HUES64 (cell line): ENCODE measurements around the gene BCL2L11.

Experiments
- H3K27ac ChIP-seq: 2 replicates; pipeline ENCODE4 v1.7.0; 2013; ENCODE audit warnings: low read depth, low read length, inconsistent platforms
- H3K27me3 ChIP-seq: 2 replicates; pipeline ENCODE4 v1.6.1; 2013; ENCODE audit warnings: mild to moderate bottlenecking, low read length; ENCODE audit not compliant: insufficient read depth
- H3K36me3 ChIP-seq: 2 replicates; pipeline ENCODE4 v1.6.1; 2013; ENCODE audit warnings: mild to moderate bottlenecking, low read length; ENCODE audit not compliant: insufficient read depth
- H3K4me1 ChIP-seq: 2 replicates; pipeline ENCODE4 v1.6.1; 2013; ENCODE audit warnings: mild to moderate bottlenecking, low read length, moderate library complexity; ENCODE audit not compliant: insufficient read depth
- H3K4me3 ChIP-seq: 2 replicates; pipeline ENCODE4 v1.5.1; 2013; ENCODE audit warnings: mild to moderate bottlenecking, low read length, moderate library complexity
- H3K9ac ChIP-seq: 2 replicates; pipeline ENCODE4 v1.6.1; 2013; ENCODE audit warnings: mild to moderate bottlenecking, low read depth, low read length
- H3K9me3 ChIP-seq: 2 replicates; pipeline ENCODE4 v1.6.1; 2013; ENCODE audit warnings: low read depth, low read length; ENCODE audit not compliant: insufficient read depth
- WGBS: fragments of 150-250, 120-280 bp; methylation state at CpG from one replicate; pipeline ENCODE4 v1.1.7; 2013; ENCODE audit warnings: missing lambda C conversion rate; 5-methylcytosine and 5-hydroxymethylcytosine counted together

The BCL2L11 gene

GRCh38 chr2:111199840-111200239, 79.1 kb downstream of the BCL2L11 start:
- H3K9me3 ChIP-seq: no peaks in the 10 kb centered on the region
- no peaks in the 10 kb centered on the region for H3K27me3 ChIP-seq
- H3K4me3 ChIP-seq: no peak overlapping the region
- no peaks in the 10 kb centered on the region for H3K36me3 ChIP-seq
- no peak overlapping the region for H3K9ac ChIP-seq
- H3K27ac ChIP-seq: no peak overlapping the region
- H3K4me1 ChIP-seq: no peaks in the 10 kb centered on the region
- WGBS: 89% methylated on average over 10 of the region's 10 CpGs

GRCh38 chr2:111200333-111200881, 79.7 kb downstream of the BCL2L11 start:
- 90% methylated on average over 11 of the region's 11 CpGs for WGBS
- no peaks in the 10 kb centered on the region for H3K4me1 ChIP-seq

GRCh38 chr2:111201214-111201613, 80.5 kb downstream of the BCL2L11 start:
- Histone ChIP-seq H3K27ac (no peak overlapping the region), H3K9me3 (no peaks in the 10 kb centered on the region), H3K9ac (no peak overlapping the region), H3K4me3 (no peak overlapping the region), H3K27me3 (no peaks in the 10 kb centered on the region), H3K4me1 (no peaks in the 10 kb centered on the region), H3K36me3 (no peaks in the 10 kb centered on the region)
- 93% methylated on average over 4 of the region's 4 CpGs for WGBS

More at GRCh38 chr2:111200333-111200881, 79.7 kb downstream of the BCL2L11 start:
- Histone ChIP-seq H3K27me3 (no peaks in the 10 kb centered on the region), H3K9ac (no peak overlapping the region), H3K4me3 (no peak overlapping the region), H3K9me3 (no peaks in the 10 kb centered on the region), H3K36me3 (no peaks in the 10 kb centered on the region), H3K27ac (no peak overlapping the region)

GRCh38 chr2:111202266-111203040, 81.7 kb downstream of the BCL2L11 start:
- H3K9me3 ChIP-seq: no peaks in the 10 kb centered on the region
- H3K27me3 ChIP-seq: no peaks in the 10 kb centered on the region
- H3K4me1 ChIP-seq: no peaks in the 10 kb centered on the region
- H3K4me3 ChIP-seq: no peak overlapping the region
- no peak overlapping the region for H3K9ac ChIP-seq
- WGBS: 87% methylated on average over 2 of the region's 2 CpGs
- no peak overlapping the region for H3K27ac ChIP-seq
- no peaks in the 10 kb centered on the region for H3K36me3 ChIP-seq

GRCh38 chr2:111204706-111205105, 84.0 kb downstream of the BCL2L11 start:
- H3K9ac ChIP-seq: no peak overlapping the region
- H3K36me3 ChIP-seq: no peaks in the 10 kb centered on the region
- no peak overlapping the region for H3K27ac ChIP-seq
- 94% methylated on average over 2 of the region's 2 CpGs for WGBS
- no peaks in the 10 kb centered on the region for H3K4me1 ChIP-seq
- H3K9me3 ChIP-seq: no peaks in the 10 kb centered on the region
- H3K4me3 ChIP-seq: no peak overlapping the region
- H3K27me3 ChIP-seq: no peaks in the 10 kb centered on the region

DNA sequence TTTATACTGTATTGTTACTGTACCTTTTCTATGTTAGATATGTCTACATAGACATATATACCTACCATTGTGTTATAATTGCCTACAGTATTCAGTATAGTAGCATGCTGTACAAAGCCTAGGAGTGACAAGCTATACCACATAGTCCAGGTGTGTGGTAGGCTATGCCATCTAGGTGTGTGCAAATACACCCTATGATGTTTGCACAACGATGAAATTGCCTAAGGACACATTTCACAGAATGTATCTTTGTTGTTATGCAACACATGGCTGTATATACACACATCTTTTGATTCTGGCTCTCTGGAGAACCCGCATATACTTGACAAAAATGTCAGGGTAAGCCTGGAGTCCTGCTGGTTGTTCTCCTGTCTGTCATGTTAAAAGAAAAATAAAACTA, 85.1 kb downstream of the BCL2L11 start:
- H3K9ac ChIP-seq: no peak overlapping the region
- no peaks in the 10 kb centered on the region for H3K27me3 ChIP-seq
- no peaks in the 10 kb centered on the region for H3K4me1 ChIP-seq
- no peaks in the 10 kb centered on the region for H3K9me3 ChIP-seq
- WGBS: 97% methylated on average over 2 of the region's 2 CpGs
- no peak overlapping the region for H3K4me3 ChIP-seq
- H3K36me3 ChIP-seq: no peaks in the 10 kb centered on the region
- H3K27ac ChIP-seq: no peak overlapping the region

DNA sequence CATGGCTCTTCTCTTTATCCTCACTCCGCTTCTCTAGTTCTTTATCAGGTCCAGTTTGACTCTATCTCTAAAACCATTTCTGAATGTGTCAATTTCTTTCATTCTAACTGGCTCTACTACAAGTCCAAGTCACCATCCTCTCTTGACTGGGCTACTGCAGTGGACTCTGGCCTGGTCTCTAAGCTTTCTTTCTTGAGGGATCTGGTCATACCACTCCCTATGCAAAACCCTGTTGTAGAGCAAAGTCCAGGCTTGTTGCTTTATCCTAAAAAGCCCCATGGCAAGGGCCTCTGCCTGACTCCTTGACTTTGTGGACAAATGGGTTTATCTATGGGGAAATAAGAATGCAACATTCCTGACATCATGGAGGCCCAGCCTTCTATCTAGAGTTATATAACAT, 87.1 kb downstream of the BCL2L11 start:
- Histone ChIP-seq H3K36me3 (no peaks in the 10 kb centered on the region), H3K4me3 (no peak overlapping the region), H3K9me3 (peaks cover 10% of the 10 kb centered on the region), H3K4me1 (no peaks in the 10 kb centered on the region), H3K27ac (no peak overlapping the region), H3K27me3 (no peaks in the 10 kb centered on the region), H3K9ac (no peak overlapping the region)
- 98% methylated on average over 1 of the region's 1 CpG for WGBS

- H3K4me1 ChIP-seq: no peaks in the 10 kb centered on the region
- no peak overlapping the region for H3K27ac ChIP-seq
- H3K27me3 ChIP-seq: no peaks in the 10 kb centered on the region
- no peaks in the 10 kb centered on the region for H3K36me3 ChIP-seq
- 88% methylated on average over 1 of the region's 1 CpG for WGBS
- H3K9ac ChIP-seq: no peak overlapping the region
- H3K4me3 ChIP-seq: no peak overlapping the region
- H3K9me3 ChIP-seq: peaks cover 18% of the 10 kb centered on the region
Measured at GRCh38 chr2:111208639-111209038, 87.9 kb downstream of the BCL2L11 start.

- Histone ChIP-seq H3K27ac (no peak overlapping the region), H3K9ac (no peak overlapping the region), H3K9me3 (peaks cover 22% of the 10 kb centered on the region), H3K4me3 (no peak overlapping the region), H3K36me3 (peaks cover 2% of the 10 kb centered on the region; the same call in 1 of the 2 replicates), H3K27me3 (no peaks in the 10 kb centered on the region), H3K4me1 (no peaks in the 10 kb centered on the region)
- no CpG with 5 or more reads among the region's 1 CpG for WGBS
Measured at GRCh38 chr2:111209045-111209514, 88.4 kb downstream of the BCL2L11 start.

- Histone ChIP-seq H3K9ac (no peak overlapping the region), H3K9me3 (peaks cover 32% of the 10 kb centered on the region), H3K4me1 (no peaks in the 10 kb centered on the region), H3K27ac (no peak overlapping the region), H3K36me3 (peaks cover 4% of the 10 kb centered on the region; the same call in 1 of the 2 replicates), H3K4me3 (no peak overlapping the region), H3K27me3 (no peaks in the 10 kb centered on the region)
- 100% methylated on average over 1 of the region's 1 CpG for WGBS
Measured at GRCh38 chr2:111210036-111210435, 89.3 kb downstream of the BCL2L11 start.

DNA sequence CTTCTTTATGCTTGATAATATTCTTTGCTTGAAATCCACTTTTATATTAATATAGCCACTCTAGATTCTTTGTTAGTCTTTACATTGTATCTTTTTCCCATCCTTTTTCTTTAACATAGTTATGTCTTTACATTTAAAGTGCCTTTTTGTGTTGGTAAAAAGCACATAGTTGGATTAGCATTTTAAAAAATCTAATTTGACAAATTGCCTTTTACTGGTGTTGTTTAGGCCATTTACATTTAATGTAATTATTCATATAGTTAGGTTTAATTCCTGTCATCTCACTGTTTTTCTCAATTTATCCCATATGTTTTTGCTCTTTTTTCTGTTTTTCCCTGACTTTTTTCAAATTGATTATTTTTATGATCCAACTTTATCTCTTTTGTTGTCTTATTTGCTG, 93.2 kb downstream of the BCL2L11 start:
- H3K9ac ChIP-seq: no peak overlapping the region
- H3K36me3 ChIP-seq: peaks cover 4% of the 10 kb centered on the region; the same call in 1 of the 2 replicates
- H3K27me3 ChIP-seq: no peaks in the 10 kb centered on the region
- peaks cover 4% of the 10 kb centered on the region for H3K4me1 ChIP-seq
- no peak overlapping the region for H3K4me3 ChIP-seq
- no peak overlapping the region for H3K27ac ChIP-seq
- H3K9me3 ChIP-seq: peaks cover 37% of the 10 kb centered on the region
